GM11168 (cell line): ENCODE results near the gene DNASE1L2.
"Not testable (repeated sequence)": the region's sequence is repeated elsewhere in the genome, so short reads cannot be mapped to it uniquely, and the experiment has no call there.

Experiments used
- in situ Hi-C: fragments of 300-500 bp; cut with MboI; formaldehyde crosslinking; loops from one replicate; pipeline ENCODE4 v1.12.0; 2022; ENCODE audit warnings: low sequenced_read_pairs; ENCODE audit not compliant: unreplicated experiment

The DNASE1L2 gene

DNA sequence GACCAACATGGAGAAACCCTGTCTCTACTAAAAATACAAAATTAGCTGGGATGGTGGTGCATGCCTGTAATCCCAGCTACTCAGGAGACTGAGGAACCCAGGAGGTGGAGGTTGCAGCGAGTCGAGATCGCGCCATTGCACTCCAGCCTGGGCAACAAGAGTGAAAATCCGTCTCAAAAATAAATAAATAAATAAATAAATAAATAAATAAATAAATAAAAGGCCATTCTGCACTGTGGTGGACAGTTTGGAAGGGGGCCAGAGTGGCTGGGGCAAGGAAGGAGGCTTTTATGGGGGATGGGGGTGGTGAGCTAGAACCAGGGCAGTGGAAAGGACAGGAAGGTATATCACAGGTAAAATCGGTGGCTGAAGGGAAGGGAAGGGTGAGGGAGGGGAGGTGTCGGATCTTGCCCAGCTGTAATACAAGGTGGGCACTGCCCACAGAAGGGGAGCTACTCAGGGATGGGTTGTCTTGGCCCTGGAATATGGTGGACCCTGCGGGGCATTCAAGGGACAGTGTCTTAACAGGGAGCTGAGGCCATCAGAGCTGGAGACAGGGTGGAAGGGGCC lies 33.0 kb upstream of the DNASE1L2 start:
- in situ Hi-C loops, result not testable (repeated sequence)

DNA sequence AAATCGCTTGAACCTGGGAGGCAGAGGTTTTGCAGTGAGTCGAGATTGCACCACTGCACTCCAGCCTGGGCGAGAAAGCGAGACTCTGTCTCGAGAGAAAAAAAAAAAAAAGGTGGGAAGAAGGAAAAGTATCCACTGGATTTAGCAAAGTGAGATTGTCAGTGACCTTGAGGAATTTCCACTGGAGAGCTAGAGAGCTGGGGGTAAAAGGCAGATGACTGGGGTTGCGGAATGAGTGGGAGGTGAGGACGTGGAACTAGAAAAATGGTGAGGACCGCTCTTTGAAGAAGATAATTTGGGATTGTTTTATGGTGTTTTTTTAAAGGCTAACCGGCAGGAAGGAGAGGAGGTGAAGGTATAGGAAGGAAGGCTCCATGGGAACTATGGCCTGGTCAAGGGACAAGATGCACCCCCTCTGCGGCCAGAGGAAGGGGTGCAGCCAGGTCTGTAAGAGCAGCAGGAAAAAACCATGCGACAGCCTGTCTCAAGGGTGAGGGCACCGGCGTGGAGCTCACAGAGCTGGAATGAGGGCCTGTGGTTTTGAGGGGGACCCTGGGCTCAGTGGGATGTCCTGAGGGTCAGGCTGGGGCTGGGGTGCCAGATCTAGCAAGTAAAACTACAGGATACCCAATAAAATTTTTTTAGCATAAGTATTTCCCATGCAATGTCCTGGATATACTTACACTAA lies 31.7 kb upstream of the DNASE1L2 start:
- in situ Hi-C loops, result no loop called here

DNA sequence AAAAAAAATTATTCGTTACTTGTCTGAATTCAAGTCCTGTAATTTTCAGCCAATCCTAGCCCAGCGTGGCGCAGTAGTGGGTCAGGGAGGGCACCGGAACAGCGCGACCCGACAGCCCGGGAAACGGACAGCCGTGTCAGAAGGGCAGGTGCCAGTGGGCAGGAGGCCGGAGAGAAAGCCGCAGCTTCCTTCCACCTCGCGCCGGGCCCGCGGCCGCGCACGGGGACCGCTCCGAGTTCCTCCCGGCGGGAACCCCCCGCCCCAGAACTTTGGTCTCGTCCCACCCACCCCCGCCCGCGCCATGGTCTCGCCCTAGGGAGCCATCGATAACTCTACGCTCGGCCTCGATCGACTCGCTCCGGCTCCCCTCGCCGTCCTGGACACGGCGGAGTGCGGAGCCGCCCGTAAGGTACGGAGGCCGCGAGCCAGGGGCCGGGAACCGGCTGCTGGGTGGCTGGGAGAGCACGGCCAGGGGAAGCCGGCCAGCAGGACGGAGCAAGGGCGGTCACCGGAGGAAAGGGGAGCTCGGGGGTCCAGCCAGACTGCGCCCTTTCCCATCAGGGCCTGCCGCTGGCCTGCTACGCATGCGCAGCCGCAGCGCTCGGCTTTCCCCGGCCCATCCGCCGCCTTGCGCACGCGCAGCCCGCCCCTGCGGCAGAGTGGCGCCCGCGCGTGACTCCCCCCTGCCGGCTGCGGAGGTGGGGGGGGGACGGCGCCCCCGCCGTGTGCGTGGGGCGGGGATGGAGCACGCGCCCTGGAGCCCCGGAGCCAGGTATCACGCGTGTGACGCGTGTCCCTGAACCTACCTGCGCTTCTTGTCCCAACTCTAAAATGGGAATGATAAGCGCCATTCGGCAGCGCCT lies 30.9 kb upstream of the DNASE1L2 start, which contains the start of gene MLST8:
MLST8 (plus strand) TSS at position 351 of the 863 bp plus-strand sequence. CDS start 632 bp downstream, outside the sequence.
- in situ Hi-C loops, result no loop called here

DNA sequence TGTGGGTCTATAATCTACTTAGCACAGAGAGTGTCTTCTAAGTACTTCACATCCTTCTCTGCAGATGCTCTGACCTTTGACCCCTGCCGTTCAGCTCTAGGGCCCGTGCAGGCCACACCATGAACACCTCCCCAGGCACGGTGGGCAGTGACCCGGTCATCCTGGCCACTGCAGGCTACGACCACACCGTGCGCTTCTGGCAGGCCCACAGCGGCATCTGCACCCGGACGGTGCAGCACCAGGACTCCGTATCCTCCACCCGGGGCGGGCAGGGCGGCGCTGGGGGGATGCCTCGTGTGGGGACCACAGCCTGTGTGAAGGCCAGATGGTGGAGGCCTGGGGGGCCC lies 30.3 kb upstream of the DNASE1L2 start:
- in situ Hi-C loops, result no loop called here

DNA sequence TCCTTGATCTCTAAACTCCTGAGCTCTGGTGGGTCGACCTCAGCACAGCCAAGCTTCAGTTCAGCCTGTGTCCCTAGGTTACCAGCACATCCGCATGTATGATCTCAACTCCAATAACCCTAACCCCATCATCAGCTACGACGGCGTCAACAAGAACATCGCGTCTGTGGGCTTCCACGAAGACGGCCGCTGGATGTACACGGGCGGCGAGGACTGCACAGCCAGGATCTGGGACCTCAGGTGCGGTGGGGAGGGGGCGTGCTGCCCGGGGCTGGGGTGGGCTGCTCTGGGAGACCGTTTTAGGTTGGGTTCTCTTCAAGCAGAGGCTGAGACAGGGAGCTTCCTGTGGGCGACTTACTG lies 29.8 kb upstream of the DNASE1L2 start:
- in situ Hi-C loops, result no loop called here

DNA sequence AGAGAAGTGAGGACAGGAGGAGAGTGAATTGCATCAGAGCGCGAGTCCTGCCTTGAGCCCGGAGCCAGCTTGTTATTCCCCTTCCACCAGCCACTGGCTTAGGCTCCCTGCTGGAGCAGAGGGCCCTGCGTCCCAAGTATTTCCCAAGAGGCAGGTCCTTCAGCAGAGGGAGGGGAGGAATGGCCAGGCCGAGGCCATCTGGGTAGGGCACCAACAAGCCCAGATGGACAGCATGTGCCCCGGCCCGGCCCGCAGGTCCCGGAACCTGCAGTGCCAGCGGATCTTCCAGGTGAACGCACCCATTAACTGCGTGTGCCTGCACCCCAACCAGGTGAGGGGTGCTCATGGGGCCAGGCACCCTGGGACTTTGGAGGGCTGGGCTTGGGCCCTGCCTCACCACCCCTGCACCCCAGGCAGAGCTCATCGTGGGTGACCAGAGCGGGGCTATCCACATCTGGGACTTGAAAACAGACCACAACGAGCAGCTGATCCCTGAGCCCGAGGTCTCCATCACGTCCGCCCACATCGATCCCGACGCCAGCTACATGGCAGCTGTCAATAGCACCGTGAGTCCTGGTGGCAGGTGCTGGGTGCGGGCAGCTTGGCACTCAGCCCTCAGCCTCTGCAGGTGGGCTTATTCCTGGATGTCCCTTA lies 29.3 kb upstream of the DNASE1L2 start:
- in situ Hi-C loops, result no loop called here

DNA sequence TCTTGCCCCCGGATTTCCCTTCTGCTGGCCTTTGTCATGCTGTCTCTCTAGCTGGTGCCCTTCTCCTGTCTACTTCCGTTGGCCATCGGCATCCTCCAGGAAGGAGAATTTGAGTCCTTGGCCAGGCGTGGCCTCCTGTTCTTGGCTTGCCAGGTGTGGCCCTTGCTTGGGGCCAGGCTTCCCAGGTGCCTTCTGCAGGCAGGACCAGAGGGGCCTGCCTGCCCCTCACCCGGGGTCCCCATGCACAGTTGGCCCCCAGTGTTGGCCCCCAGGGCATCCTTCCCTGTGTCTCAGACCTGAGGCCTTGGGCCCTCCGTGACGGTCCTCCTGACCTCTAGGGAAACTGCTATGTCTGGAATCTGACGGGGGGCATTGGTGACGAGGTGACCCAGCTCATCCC lies 28.4 kb upstream of the DNASE1L2 start:
- in situ Hi-C loops, result no loop called here

DNA sequence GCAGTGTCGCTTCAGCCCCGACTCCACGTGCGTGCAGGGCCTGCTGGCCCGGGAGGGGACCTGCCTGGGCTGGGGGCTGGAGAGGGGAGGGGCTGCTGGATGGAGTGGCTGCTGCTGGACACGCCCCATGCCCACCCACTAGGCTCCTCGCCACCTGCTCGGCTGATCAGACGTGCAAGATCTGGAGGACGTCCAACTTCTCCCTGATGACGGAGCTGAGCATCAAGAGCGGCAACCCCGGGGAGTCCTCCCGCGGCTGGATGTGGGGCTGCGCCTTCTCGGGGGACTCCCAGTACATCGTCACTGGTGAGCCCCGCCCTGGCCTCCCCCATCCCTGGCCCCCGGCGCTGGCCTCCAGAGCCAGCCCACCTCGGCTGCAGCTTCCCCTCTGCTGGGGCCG lies 27.9 kb upstream of the DNASE1L2 start:
- in situ Hi-C loops, result no loop called here

DNA sequence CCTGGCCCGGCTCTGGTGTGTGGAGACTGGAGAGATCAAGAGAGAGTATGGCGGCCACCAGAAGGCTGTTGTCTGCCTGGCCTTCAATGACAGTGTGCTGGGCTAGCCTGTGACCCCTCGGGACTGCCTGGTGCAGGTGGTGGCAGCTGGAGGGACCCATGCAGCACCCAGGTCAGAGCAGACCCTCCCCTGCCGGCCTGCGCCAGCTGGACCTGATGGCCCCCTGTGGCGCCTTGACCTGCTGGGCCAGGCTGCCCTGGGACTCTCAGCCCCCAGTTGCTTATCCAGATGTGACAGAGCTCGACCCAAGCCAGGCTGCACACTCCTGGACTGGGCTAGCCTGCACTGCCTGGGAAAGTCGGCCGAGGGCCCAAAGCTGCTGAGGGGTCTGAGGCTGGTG lies 27.5 kb upstream of the DNASE1L2 start:
- in situ Hi-C loops, result no loop called here

DNA sequence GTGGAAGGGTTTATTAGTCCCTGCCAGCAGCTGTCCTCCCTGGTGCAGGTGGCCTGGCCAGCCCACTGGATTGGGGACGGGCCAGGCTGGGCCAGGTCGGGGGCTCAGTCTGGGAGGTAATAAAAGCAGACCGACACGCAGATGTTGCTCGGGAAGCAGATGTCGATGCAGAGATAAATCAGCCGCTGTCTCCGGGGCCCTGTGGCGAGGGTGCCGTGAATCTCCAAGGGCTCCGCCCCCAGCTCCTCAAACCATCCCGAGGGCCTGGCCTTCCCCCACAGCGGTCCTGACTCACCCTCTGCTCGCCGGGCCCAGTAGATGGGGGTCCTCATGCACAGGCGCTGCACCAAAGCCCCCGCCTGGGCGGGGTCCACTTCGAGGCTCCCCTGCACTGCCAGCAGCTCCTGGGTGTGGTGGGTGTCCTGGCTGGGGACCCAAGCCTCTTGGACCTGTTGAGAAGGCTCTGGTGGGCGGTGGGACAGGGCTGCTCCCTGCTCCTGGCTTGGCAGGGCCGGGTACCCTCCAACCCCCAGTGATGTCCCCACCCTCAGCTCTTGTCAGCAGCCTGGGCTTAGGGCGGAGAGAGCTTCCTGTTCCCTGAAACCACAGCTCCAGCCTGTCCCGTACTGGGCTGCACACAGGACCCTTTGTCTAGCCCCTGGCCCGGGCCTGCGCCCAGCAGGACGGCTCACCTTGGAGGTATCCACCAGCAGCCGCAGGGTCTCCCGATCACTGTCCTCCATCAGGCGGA lies 26.8 kb upstream of the DNASE1L2 start:
- in situ Hi-C loops, result no loop called here

DNA sequence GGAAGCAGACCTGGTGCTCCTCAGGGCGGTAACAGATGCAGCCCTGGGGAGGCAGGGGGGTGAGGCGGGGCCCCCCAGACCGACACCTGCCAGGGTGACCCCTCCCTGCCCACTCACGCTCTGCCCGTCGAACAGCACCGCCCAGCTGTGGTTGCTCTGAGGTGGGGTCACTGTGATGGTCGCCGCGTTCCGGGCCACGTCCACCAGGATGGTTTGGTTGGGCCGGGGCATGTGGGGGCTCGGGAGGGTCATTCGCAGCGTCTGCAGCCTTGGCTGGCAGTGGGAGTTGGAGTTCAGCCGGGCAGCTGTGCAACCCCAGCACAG lies 26.3 kb upstream of the DNASE1L2 start:
- in situ Hi-C loops, result no loop called here

DNA sequence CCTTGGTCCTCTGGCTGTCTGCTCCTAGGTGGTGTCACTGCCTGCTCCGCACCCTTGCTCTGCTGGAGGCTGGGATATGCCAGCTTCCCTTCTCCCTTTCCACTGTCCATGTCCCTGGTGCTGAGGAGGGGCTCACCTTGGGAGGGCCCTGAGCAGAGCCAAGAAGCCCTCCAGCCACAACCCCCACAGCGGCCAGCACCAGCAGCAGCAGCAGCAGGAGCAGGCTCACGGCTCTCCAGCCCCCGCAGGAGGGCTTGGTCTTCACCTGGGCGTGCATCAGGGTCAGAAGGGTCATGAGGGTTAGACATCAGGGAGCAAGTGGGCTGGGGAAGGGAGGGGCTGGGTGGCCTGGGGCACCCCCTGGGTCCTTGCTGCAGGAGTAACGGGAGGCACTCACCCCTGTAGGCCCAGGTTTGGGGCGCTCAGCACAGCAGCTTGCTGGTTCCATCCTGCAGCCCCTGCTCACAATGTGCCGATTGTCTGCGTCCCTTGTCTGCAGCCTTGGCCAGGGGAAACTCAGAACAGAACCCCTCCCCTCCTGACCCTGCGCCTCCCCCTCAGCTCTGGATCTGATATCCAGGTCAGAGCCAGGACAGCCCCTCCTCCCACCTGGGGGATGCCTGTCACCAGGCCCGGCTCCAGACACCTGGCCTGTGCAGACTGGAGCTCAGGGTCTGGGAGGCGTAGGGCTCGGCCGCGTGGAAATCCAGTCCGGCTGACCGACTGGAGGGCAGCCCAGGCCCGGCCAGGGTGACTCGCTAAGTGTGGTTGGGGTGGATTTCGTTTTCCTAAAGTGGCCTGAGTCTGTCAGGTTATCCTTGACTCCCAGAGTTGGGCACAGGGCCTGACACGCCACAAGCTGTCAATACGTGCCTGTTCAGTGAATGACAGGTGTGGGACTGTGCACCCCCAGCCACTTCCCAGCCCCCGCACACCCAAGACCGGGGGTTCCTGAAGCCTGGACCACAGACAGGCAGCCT lies 25.6 kb upstream of the DNASE1L2 start, which contains the start of gene BRICD5:
BRICD5 (minus strand) TSS at position 478 of the 980 bp plus-strand sequence; CDS start at position 448, 30 bp downstream.
- in situ Hi-C loops, result no loop called here

DNA sequence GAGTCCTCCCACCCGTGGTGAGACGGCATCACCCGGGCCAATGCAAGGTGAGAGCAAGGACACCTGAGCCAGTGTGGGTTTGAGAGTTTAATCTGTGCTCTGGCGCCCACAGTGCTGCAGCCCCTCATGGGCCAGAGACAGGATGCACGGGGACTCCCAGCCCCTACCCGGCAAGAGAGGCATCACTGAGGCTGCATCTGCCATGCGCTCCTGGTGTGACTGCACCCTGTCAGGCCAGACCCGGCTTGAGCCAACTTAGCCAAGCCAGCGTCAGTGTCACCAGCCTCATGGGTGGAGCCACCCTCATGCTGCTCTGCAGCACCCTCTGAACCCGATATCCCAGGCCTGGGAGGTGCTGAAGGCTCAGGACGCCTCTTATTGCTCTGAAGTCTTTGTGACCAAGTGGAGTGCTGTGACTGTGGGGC lies 24.3 kb upstream of the DNASE1L2 start:
- in situ Hi-C loops, result no loop called here

DNA sequence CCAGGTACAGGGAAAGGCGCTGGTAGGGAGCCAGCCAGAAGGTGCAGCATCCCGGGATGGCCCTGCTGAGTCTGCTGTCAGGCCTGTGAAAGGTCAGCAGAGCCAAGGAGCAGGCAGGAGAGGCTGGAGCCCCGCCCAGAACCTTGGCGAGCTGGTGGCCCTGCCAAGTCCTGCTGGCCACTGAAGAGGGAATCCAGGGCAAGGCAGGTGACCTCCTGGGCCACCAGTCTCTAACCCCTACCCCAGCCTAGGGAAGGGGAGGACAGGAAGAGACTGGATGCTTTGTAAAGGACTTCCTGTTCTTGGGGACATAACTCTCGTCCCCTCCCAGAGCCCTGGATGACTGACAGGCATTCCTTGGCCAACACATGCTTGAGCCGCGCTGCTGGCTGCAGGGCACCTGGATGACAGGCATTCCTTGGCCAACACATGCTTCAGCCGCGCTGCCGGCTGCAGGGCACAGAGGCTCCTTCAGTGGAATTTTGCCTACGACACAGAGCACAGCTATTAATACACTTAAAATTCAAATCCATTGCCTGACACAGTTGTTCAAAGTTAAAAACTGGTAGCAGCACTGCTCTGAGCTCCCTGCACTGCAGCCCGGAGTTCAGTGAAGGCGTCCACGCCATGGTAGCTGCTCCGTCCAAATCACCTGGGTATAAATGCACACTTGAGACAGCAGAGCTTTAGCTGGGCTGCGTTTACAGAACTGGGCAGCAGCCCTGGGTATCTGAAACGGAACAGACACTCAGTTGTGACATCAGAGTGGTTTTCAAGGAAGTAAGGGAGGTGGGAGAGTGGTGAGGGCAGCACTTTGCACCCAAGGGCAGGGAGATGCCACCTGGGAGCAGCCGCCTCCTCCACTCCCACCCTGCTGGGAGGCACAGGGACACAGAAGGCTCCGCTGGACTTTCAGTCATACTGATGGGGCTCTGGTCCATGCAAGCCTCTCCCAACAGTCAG lies 23.6 kb upstream of the DNASE1L2 start:
- in situ Hi-C loops, result no loop called here

DNA sequence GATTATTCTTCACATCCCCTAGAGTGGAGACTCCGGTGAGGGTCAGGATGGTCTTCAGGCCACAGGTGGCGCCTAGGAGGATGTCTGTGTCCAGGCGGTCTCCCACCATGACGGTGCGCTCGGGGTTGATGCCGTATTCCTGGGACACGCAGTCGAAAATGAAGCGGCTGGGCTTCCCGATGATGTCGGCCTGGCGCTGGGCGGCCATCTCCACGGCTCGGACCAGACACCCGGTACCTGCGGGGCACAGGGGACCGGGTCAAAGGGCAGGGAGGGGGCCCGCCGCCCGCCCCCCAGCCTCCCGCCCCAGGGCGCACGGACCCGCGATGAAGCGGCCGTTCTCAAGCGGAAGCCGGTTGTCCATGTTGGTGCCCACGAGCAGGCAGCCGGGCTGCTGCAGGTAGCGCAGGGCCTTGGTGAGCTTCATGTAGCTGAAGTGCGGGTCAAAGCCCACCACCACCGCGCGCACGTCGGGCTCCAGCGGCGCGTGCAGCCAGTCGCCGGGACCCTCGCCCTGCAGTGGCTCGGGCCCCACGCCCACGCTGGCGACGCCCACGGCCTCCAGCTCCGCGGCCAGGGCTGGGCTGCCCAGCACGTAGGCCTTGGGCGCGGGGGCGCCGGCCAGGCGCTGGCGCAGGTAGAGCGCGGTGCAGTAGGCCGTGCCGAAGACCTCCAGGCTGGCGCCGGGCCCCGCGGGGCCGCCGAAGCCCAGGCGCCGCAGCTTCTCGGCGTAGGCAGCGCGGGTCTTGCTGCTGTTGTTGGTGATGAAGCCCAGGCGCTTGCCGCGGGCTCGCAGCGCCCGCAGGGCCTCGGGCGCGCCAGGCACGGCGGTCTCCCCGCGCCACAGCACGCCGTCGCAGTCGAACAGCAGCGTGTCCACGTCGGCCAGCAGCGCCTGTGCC lies 22.2 kb upstream of the DNASE1L2 start:
- in situ Hi-C loops, result no loop called here

DNA sequence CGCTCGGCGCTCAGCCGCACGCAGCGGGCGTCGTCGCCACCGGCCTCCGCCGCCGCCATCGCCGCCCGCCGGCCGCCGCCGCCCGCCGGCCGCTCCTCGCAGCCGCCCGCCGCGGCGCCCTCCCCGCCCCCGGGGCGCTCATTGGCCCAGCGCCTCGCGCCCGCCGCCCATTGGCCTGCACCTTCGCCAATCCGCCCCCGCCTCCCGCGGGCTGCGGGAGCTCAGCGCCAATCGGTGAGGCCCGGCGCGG lies 21.6 kb upstream of the DNASE1L2 start, which contains the start of gene PGP:
PGP (minus strand) TSS at position 122 of the 250 bp plus-strand sequence; CDS start at position 59, 63 bp downstream.
- in situ Hi-C loops, result no loop called here

DNA sequence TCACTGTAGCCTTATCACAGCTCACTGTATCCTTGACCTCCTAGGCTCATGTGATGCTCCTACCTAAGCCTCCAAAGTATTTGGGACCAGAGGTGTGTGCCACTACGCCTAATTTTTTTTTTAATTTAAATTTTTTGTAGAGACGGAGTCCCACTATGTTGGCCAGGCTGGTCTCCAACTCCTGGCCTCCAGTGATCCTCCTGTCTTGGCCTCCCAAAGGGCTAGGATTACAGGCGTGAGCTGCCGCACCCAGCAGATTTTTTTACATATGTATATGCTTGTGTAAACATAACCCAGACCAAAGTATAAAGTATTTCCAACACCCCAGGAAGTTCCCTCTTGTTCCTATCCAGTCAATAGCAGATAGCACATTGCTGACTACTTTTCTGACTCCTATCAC lies 19.9 kb upstream of the DNASE1L2 start:
- in situ Hi-C loops, result no loop called here
